Left kidney (tissue), 2 donors: Measurements from ENCODE around the gene PRM1. TPM values are rescaled to one million over a fixed set of nuclear protein-coding genes. Genes with fewer than 3 reads are reported as not detected.

Source experiments
- DNase-seq: peaks from one replicate; pipeline ENCODE4 v3.0.0-alpha.2; 2013
- polyA plus RNA-seq: library from polyadenylated mRNA; unstranded; fragments of 120-200 nt; gene quantifications from one replicate; pipeline ENCODE4 v1.2.1, GENCODE V29; 2013; ENCODE audit not compliant: insufficient read length

Gene PRM1
- polyA plus RNA-seq, 1 donor = not detected

- no peak for DNase-seq
Measured at GRCh38 chr16:11253995-11254912, 26.9 kb downstream of the PRM1 start.

- DNase-seq = no peak
Measured at GRCh38 chr16:11253009-11253994, 27.8 kb downstream of the PRM1 start.

GRCh38 chr16:11252482-11252931 is 28.6 kb downstream of the PRM1 start:
- no peak for DNase-seq

- DNase-seq = no peak
Measured at GRCh38 chr16:11251525-11252481, 29.3 kb downstream of the PRM1 start.

- DNase-seq = no peak
Measured at GRCh38 chr16:11250786-11251524, 30.2 kb downstream of the PRM1 start.

GRCh38 chr16:11250091-11250785 is 30.9 kb downstream of the PRM1 start:
- peak; percentile 66 for DNase-seq

GRCh38 chr16:11249233-11250061 is 31.7 kb downstream of the PRM1 start:
- DNase-seq = no peak

- no peak for DNase-seq
Measured at GRCh38 chr16:11248133-11248532, 33.0 kb downstream of the PRM1 start.

- no peak for DNase-seq
Measured at GRCh38 chr16:11245988-11246387, 35.1 kb downstream of the PRM1 start.

- DNase-seq = no peak
Measured at GRCh38 chr16:11245222-11245737, 35.9 kb downstream of the PRM1 start.

GRCh38 chr16:11242658-11243057 is 38.5 kb downstream of the PRM1 start:
- DNase-seq = no peak

GRCh38 chr16:11241480-11242204 is 39.5 kb downstream of the PRM1 start:
- no peak for DNase-seq

GRCh38 chr16:11240636-11241473 is 40.3 kb downstream of the PRM1 start:
- DNase-seq = no peak

GRCh38 chr16:11239644-11240632 is 41.2 kb downstream of the PRM1 start:
- no peak for DNase-seq

GRCh38 chr16:11238272-11239202 is 42.6 kb downstream of the PRM1 start:
- DNase-seq = no peak
